ENCODE results near the gene CES5A.

The CES5A gene

DNA sequence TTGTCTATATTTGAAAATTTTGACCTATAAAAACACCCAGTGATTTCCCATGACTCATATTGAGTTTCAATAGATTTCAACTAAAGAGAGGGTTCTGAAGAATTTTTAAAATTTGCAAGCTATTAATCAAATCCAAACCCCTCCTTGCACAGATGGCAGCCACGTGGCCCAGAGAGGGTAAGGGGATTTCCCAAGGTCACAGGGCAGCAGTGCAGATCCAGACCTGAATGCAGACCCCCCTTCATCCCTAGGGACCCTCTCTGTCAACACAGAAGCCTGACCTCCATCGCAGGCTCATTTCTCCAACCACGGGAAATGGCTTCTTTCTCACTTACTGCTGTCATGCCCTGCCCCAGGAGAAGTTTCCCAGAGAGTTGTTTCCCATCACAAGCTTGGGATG is 24.7 kb upstream of the CES5A start:
- H3K4me3 ChIP-seq (ENCODE audit: low read depth in 1 of 2, low read length in 1 of 2), result no peak overlapping the region
- H3K36me3 ChIP-seq, result no peaks in the 10 kb centered on the region
- no peak overlapping the region for H3K27ac ChIP-seq
- H3K4me1 ChIP-seq (ENCODE audit: control insufficient read depth in 1 of 2, insufficient read depth in 1 of 2, low read depth in 1 of 2, low read length in 1 of 2), result no peaks in the 10 kb centered on the region
- H3K27me3 ChIP-seq, result no peaks in the 10 kb centered on the region
- TF ChIP-seq, protein P1, sequence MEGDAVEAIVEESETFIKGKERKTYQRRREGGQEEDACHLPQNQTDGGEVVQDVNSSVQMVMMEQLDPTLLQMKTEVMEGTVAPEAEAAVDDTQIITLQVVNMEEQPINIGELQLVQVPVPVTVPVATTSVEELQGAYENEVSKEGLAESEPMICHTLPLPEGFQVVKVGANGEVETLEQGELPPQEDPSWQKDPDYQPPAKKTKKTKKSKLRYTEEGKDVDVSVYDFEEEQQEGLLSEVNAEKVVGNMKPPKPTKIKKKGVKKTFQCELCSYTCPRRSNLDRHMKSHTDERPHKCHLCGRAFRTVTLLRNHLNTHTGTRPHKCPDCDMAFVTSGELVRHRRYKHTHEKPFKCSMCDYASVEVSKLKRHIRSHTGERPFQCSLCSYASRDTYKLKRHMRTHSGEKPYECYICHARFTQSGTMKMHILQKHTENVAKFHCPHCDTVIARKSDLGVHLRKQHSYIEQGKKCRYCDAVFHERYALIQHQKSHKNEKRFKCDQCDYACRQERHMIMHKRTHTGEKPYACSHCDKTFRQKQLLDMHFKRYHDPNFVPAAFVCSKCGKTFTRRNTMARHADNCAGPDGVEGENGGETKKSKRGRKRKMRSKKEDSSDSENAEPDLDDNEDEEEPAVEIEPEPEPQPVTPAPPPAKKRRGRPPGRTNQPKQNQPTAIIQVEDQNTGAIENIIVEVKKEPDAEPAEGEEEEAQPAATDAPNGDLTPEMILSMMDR (IDR thresholded peaks at IDR 0.05), result no peak
- H3K9me3 ChIP-seq, result no peaks in the 10 kb centered on the region

DNA sequence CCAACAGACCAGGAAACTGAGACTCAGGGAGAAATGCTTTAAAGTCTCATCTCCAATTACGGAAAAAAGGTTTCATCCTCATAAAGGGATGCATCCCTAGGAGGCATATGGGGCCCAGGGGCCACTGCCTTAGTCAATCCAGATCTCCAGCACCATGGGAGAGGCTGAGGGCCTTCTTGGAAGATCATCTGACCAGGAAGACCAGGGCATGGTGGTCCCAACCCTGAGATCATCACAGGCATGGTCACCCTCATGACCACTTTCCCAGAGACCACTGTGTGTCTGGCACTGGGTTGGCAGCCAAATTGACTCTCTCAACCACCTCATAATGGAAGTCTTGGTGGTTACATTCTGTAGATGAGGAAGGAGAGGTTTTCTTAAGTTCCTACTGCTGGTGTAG is 23.4 kb upstream of the CES5A start:
- TF ChIP-seq, protein P1 (IDR thresholded peaks at IDR 0.05), result no peak
- Histone ChIP-seq H3K4me1 (ENCODE audit: control insufficient read depth in 1 of 2, insufficient read depth in 1 of 2, low read depth in 1 of 2, low read length in 1 of 2) (no peaks in the 10 kb centered on the region), H3K36me3 (no peaks in the 10 kb centered on the region), H3K27me3 (no peaks in the 10 kb centered on the region), H3K27ac (no peak overlapping the region), H3K4me3 (ENCODE audit: low read depth in 1 of 2, low read length in 1 of 2) (no peak overlapping the region), H3K9me3 (no peaks in the 10 kb centered on the region)

DNA sequence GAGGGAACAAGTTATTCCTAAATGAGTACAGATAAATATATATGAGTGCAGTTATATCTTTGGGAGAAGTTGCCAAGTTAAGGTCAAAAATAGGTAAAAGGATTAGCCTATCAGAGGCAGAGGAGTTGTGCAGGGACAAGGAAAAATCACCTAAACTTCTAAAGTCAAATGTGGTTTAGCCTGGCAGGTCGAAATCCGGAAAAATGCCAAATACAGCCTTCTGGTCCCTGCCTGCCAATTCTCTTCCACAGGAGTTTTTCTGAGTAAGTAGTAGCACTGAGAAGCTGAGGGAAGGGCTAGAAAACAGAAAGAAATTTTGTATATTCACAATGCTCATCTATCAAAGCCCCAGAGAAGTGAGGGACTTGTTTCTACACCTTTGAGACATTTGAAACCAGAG is 17.6 kb upstream of the CES5A start:
- Histone ChIP-seq H3K27me3 (no peaks in the 10 kb centered on the region), H3K4me1 (ENCODE audit: control insufficient read depth in 1 of 2, insufficient read depth in 1 of 2, low read depth in 1 of 2, low read length in 1 of 2) (no peaks in the 10 kb centered on the region)
- TF ChIP-seq, protein P1 (IDR thresholded peaks at IDR 0.05), result no peak

DNA sequence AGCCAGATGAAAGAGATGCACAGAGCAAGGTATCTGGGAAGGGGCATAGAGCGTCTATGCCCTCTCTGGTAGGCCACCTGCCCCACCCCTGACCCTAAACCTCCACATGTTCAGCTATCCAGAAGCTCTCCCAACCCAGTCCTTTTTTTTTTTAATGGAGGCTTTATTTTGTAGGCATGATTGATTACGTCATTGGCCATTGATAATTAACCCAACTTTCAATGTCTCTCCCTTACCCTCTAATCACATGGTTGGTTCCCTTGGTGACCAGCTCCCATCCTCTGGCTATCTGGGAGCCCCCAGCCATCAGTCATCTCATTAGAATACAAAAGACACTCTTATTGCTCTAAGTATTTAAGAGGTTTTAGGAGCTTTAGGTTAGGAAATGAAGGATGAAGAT is 14.3 kb upstream of the CES5A start:
- Histone ChIP-seq H3K4me1 (ENCODE audit: control insufficient read depth in 1 of 2, insufficient read depth in 1 of 2, low read depth in 1 of 2, low read length in 1 of 2) (no peaks in the 10 kb centered on the region), H3K27ac (no peak overlapping the region), H3K9me3 (no peaks in the 10 kb centered on the region), H3K4me3 (ENCODE audit: low read depth in 1 of 2, low read length in 1 of 2) (no peak overlapping the region), H3K36me3 (no peaks in the 10 kb centered on the region), H3K27me3 (no peaks in the 10 kb centered on the region)
- TF ChIP-seq, protein P1 (IDR thresholded peaks at IDR 0.05), result no peak

More for the DNA sequence above, 17.6 kb upstream of the CES5A start:
- no peak overlapping the region for H3K27ac ChIP-seq
- H3K4me3 ChIP-seq (ENCODE audit: low read depth in 1 of 2, low read length in 1 of 2), result no peak overlapping the region
- H3K9me3 ChIP-seq, result no peaks in the 10 kb centered on the region
- no peaks in the 10 kb centered on the region for H3K36me3 ChIP-seq

DNA sequence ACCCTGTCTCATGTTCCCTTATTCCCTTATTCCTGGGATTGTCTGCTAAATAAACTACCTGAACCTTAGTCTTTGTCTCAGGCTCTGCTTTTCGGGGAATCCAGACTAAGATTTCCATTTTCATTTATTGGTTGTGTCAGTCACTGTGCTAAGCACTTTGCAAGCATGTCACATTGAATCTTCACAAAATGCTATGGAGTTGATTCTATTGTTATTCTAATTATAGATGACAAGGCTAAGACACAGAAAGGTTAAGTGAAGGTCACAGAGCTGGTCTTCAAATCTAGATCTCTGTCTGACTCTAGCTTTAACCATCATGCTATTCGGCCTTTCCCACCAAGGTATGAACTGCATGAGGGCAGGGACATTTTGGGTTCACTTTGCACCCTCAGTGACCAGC is 13.4 kb upstream of the CES5A start:
- TF ChIP-seq, protein P1 (IDR thresholded peaks at IDR 0.05), result no peak
- Histone ChIP-seq H3K36me3 (no peaks in the 10 kb centered on the region), H3K9me3 (no peaks in the 10 kb centered on the region), H3K4me3 (ENCODE audit: low read depth in 1 of 2, low read length in 1 of 2) (no peak overlapping the region), H3K4me1 (ENCODE audit: control insufficient read depth in 1 of 2, insufficient read depth in 1 of 2, low read depth in 1 of 2, low read length in 1 of 2) (no peaks in the 10 kb centered on the region), H3K27me3 (no peaks in the 10 kb centered on the region), H3K27ac (no peak overlapping the region)

DNA sequence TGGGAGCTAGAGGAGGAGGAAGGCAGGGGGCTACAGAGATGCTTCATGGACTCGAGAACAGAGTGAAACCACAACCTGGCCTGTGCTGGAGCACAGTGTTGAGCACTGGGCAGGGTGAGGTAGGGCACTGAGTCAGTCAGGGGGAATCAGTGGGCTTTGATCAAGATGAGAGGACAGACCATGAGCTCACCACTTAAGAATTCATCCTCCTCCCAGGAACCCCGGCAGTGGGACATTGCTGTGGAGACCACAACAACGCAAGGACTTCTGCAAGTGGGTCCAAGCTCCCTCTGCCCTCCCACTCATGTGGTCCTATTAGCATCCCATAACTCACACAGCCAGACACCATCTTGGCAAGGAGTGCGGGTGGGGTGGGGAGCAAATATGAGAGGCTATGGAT is 1.7 kb upstream of the CES5A start:
- no peak overlapping the region for H3K27ac ChIP-seq
- TF ChIP-seq, protein P1 (IDR thresholded peaks at IDR 0.05), result no peak
- H3K36me3 ChIP-seq, result no peaks in the 10 kb centered on the region
- no peaks in the 10 kb centered on the region for H3K4me1 ChIP-seq (ENCODE audit: control insufficient read depth in 1 of 2, insufficient read depth in 1 of 2, low read depth in 1 of 2, low read length in 1 of 2)
- H3K4me3 ChIP-seq (ENCODE audit: low read depth in 1 of 2, low read length in 1 of 2), result no peak overlapping the region
- no peaks in the 10 kb centered on the region for H3K27me3 ChIP-seq
- H3K9me3 ChIP-seq, result no peaks in the 10 kb centered on the region

Measured in neutrophil (primary cell).